HG03457 (cell line): ENCODE data around the gene TIGD2.
"Not testable (repeated sequence)": the region's sequence is repeated elsewhere in the genome, so short reads cannot be mapped to it uniquely, and the experiment has no call there.

Experiments
- ATAC-seq: cut with Tn5 transposase; IDR thresholded peaks from one replicate; pipeline ENCODE4 v1.9.1; 2021; ENCODE audit warnings: moderate number of reproducible peaks; ENCODE audit not compliant: unreplicated experiment

Gene TIGD2

DNA sequence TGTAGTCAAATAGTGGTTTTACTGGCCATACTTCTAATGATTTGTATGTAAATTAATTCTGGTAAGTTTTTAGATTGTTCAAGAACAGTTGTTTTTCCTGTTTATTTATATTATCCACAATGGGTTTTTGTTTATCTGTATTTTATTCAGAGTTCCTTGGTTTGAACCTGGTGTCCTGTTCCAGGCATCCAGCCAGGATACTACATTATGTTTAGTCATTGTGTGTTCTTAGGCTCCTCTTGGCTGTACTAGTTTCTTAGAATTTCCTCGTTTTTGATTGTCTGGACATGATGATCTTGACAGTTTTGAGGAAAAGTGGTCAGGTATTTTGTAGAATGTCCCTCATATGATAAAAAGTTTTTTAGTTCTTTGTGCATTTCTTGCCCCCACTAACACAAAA is 7.8 kb downstream of the TIGD2 start:
- ATAC-seq: no peak

DNA sequence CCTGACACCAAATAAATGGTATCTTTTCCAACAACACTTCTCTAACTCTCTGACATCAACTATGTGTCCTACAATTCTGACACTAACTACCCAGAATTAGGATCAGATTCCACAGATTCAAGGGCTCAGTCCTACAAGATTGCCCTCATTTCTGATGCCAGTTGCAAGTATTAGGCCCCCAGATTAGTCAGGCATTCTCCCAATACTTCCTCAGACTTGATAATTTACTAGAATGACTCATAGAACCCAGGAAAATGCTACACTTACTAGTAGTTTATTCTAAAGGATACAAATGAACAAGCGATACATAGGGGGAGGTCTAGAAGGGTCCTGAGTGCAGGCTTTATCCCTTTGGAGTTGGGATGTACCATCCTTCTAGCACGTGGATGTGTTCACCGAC is 8.5 kb downstream of the TIGD2 start:
- ATAC-seq: no peak

- ATAC-seq: no peak
Observed at GRCh38 chr4:89121387-89122068, 10.2 kb downstream of the TIGD2 start.

- ATAC-seq: no peak
Observed at GRCh38 chr4:89123451-89123851, 12.1 kb downstream of the TIGD2 start.

GRCh38 chr4:89125901-89126782 is 14.8 kb downstream of the TIGD2 start:
- ATAC-seq: no peak

DNA sequence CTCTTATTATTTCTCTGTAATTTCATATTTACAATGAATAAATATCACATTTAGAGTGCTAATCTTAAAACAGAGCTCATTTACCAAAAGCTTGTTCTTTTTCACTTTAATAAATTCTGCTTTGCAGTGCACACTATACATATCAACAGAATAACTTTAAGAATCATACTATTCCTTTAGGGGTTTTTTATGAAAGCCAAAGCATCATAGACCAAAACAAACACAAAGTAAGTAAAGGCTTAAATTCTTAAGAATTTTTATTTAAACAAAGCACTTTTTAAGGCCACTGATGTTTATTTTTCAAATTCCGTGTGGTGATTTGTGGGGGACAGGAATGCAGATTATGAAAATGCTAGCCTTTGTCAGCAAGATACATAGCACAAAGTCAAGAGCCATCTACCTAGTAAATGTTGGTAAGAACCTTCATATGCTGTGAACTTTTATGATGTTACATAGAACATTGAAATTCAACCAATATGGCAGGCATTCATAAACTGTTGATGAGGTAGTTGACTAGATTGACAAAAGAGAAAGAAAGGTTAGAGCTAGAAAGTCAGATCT is 17.8 kb downstream of the TIGD2 start:
- ATAC-seq: no peak

DNA sequence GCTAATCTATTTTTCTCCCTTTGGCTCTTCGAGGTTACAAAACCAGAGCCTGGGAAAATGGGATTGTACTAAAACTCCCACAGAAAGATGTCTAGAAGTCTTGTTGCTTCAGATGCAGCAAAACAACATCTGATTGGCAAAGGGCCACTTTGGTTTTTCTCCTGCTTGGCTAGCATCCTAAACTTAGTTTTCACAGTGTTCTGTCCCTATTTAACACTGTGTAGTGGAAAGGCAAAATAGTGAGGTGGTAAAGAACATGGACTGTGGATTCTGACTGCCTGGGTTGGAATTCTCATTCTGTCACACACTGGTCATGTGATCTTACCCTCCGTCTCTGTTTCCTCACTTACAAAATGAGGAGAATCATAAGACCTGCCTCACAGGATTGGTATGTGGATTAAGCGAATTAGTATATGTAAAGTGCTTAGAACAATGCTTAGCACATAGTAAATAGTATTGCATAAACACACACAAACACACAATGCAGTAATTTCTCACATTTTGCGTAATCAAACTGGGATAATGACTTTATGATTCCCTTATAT is 23.5 kb downstream of the TIGD2 start:
- ATAC-seq: no peak

DNA sequence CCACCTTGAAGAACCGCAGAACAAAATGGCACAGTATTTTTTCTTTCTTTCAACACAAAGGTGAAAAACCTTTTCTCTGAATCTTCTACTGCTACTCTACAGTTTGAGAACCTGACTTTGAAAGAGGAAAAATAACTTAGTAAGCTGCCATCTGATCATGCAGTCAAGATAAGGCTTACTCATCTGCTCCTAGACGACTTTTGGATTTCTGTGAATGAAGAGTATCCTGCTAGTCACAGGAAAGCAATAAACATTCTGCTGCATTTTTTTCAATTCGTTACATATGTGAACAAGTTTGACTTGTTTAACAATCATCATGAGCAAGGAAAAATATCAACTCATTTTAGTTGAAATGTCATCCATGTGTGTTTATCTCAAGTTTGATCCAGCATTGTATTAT is 25.2 kb downstream of the TIGD2 start:
- ATAC-seq: no peak

GRCh38 chr4:89137231-89137630 is 25.9 kb downstream of the TIGD2 start:
- ATAC-seq: no peak

- no peak for ATAC-seq
Observed at GRCh38 chr4:89137695-89138094, 26.4 kb downstream of the TIGD2 start.

DNA sequence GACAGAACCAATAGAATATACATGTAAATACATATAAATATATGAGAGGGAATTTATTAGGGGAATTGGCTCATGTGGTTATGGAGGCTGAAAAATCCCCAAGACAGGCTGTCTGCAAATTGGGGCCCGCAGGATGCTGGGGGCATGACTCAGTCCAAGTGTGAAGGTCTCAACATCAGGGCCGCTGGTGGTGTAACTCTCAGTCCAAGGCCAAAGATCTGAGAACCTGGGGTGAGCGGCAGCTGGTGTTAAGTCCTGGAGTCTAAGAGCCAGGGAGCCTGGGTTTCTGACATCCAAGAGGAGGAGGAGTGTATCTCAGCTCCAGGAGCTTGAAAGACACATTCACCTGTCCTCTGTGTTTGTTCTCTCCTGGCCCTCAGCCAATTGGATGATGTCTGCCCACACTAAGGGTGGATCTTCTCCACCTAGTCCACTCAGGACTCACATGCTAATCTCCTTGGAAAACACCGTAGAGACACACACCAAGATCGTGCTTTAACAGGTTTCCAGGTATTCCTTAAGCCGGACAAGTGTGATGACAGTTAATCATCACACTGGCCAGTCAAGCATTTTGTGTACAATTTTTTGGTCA is 28.9 kb downstream of the TIGD2 start:
- no peak for ATAC-seq

DNA sequence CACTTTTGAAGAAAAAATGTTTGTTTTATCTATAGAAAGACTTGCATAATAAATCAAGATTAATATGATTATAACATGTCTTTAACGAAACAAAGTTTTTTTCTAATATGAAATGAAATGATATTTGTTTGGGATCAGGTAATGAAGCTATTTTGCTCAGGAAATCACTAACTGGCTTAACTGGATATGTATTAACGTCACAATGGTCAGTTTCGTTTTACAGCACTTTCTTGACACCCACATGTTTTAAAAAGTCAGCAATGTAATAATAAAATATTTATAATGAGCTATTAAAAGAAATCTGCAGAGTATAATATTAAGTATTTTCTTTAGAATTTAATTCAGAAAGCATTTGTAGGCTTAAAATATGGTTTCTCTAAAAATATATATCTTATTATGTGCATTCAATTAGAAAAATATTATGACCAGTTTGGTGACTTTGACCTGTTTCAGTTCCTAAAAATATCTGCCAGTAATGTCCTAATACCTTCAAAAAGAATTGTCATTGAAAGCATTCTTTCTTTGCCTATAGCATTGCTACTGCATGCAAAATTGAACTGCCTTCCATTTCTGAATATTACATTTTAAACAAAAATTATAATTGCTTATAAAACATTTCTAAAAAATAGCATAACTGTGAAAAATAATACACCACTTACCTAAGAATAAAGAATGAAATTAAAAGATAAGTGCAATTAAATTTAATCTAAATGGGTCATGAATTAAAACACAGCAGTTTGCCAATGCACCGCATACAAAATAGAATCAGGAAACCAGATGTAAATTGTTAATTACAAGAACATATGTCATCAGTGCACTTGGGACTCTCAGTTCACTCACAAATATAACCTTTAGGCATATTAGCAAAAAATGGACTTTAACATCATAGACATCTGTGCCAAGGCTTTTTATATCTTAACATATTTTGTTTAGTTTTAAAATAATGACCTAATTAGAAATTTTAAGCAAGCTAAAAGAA is 31.6 kb downstream of the TIGD2 start:
- peak; percentile 79 for ATAC-seq

DNA sequence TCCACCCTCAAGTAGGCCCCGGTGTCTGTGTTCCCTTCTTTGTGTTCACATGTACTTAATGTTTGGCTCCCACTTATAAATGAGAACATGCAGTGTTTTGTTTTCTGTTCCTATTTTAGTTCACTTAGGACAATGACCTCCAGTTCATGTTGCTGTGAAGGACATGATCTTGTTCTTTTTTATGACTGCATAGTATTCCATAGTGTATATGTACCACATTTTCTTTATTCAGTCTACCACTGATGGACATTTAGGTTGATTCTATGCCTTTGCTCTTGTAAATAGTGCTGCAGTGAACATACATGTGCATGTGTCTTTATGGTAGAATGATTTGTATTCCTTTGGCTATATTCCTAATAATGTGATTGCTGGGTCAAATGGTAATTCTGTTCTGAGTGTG is 33.3 kb downstream of the TIGD2 start:
- ATAC-seq: not testable (repeated sequence)

GRCh38 chr4:89146196-89146595 is 34.9 kb downstream of the TIGD2 start:
- ATAC-seq: no peak

DNA sequence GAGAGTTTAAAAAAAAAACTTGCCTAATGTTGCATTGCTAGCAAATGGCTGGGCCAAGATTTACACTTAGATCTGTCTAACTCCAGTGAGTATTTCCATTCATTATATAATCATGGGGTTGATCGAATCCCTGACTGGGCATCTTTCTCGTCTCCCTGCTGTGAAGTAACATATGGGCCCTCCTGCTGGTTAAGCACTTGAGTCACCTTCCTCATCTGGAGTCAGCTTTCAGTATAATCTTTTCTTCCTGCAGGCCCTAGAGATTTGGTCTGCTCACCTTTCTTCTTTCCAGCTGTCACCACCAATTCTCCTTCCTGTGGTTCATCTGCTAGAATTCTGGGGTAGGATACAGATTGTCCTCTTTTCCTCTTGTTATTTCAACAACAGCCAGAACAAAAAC is 41.6 kb downstream of the TIGD2 start:
- no peak for ATAC-seq

DNA sequence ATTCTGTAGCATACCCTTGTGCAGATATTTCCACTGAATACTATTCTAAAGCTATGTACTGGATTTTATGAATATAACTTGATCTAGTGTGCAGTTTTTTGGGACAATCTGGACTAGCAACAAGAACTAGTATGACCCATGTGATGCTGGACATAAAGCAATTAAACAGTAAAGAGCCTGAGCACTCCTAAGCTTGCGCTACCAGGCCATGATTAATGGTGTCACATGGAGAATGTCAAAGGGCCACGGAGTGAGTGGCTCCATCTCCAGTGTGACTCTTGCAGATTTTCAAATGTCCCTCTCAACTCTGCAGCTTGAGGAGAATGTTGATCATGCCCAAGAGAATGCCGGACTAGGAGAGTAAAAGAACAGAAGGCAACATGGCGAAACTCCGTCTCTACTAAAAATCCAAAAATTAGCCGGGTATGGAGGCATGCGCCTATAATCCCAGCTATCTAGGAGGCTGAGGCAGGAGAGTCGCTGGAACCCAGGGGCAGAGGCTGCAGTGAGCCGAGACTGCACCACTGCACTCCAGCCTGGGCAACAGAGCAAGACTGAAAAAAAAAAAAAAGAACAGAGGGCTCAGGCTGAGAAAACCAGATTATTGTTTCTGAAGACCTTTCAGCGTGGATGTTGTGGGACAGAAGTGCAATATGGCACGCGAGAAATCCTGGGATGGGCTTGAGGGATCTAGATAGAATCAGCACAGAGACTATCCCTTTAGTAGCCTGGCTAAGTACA is 45.0 kb downstream of the TIGD2 start:
- ATAC-seq: no peak

DNA sequence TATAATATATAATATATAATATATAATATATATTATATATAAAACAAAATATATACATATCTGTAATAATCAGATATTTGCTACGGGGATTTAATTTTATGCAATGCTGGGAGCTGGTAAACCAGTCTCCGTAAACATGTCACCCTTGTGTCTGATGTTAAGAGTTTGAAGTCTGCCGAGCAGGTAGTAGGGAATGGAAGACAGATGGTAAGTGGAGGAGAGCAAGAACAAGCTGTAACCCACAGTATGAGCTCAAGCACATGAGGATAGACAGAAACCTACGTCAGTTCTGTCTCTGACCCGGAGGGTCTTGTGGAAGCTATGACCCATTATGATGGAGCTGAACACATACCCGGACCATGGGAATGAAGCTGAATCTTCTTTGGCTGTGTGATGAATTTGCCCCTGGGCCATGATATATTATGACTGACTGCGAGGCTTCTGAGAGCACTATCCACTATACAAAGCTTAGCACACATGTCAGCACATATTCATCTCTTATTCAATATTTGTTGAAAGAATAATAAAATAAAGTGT is 46.2 kb downstream of the TIGD2 start:
- no peak for ATAC-seq

GRCh38 chr4:89158884-89159503 is 47.7 kb downstream of the TIGD2 start:
- ATAC-seq: no peak

DNA sequence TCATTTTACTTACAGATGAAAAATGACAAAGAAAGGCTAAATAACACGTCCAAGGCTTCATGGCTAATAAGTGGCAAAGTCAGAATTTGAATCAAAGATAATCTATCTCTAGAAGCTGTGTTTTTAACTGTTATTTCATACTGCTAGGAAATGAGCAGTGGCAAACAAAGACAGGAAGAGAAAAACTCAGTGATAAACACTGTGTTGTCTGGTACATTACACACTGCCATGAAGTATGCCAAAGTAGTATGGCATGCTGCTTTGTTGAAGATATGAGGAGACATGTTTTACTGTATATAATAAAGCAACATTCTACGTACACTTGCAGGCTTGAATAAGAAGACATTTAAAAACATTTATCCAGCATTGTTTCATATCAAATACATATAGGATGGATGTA is 49.5 kb downstream of the TIGD2 start:
- ATAC-seq: no peak
